Hepatocyte (in vitro differentiated cells): ENCODE data around the gene CD70. TPM values are rescaled to one million over a fixed set of nuclear protein-coding genes. Genes with fewer than 3 reads are reported as not detected.

Source experiments
- DNase-seq: peaks from one replicate; pipeline ENCODE4 v3.0.0-alpha.2; 2016; ENCODE audit warnings: low spot score
- H2AFZ ChIP-seq: fragments of 200-600 bp; sonication (generic); 2 replicates; pipeline ENCODE4 v1.6.0; 2016; ENCODE audit warnings: antibody characterized with exemption, mild to moderate bottlenecking
- H3K27ac ChIP-seq: fragments of 200-600 bp; sonication (generic); 2 replicates; pipeline ENCODE4 v1.5.1; 2016; ENCODE audit warnings: mild to moderate bottlenecking
- H3K27me3 ChIP-seq: fragments of 200-600 bp; sonication (generic); 2 replicates; pipeline ENCODE4 v1.6.1; 2016
- H3K36me3 ChIP-seq: fragments of 200-600 bp; sonication (generic); replicated peaks from 2 replicates; pipeline ENCODE4 v1.5.1; 2016; ENCODE audit warnings: low read depth; ENCODE audit not compliant: insufficient read depth
- H3K4me1 ChIP-seq: fragments of 200-600 bp; sonication (generic); 2 replicates; pipeline ENCODE4 v1.5.1; 2016; ENCODE audit warnings: mild to moderate bottlenecking, moderate library complexity; ENCODE audit not compliant: insufficient read depth
- H3K4me2 ChIP-seq: fragments of 200-600 bp; sonication (generic); 2 replicates; pipeline ENCODE4 v1.6.0; 2016
- H3K4me3 ChIP-seq: fragments of 200-600 bp; sonication (generic); 2 replicates; pipeline ENCODE4 v1.5.1; 2016; ENCODE audit warnings: mild to moderate bottlenecking
- H3K79me2 ChIP-seq: fragments of 200-600 bp; sonication (generic); 2 replicates; pipeline ENCODE4 v1.6.0; 2017; ENCODE audit warnings: mild to moderate bottlenecking
- H3K9me2 ChIP-seq: fragments of 200-600 bp; sonication (generic); replicated peaks from 2 replicates; pipeline ENCODE4 v1.6.0; 2017; ENCODE audit warnings: mild to moderate bottlenecking; ENCODE audit not compliant: insufficient read depth
- H3K9me3 ChIP-seq: fragments of 200-600 bp; sonication (generic); 2 replicates; pipeline ENCODE4 v1.5.1; 2016; ENCODE audit warnings: low read depth, mild to moderate bottlenecking
- H4K20me1 ChIP-seq: fragments of 200-600 bp; sonication (generic); 2 replicates; pipeline ENCODE4 v1.6.0; 2016; ENCODE audit warnings: mild to moderate bottlenecking; ENCODE audit not compliant: insufficient read depth, poor library complexity, severe bottlenecking
- EZH2 ChIP-seq: fragments of 200-600 bp; sonication (generic); IDR thresholded peaks from 2 replicates; pipeline ENCODE4 v1.6.1; 2016; ENCODE audit warnings: antibody characterized with exemption, mild to moderate bottlenecking, borderline replicate concordance
- EZH2phosphoT487 ChIP-seq: fragments of 200-600 bp; sonication (generic); IDR thresholded peaks from one replicate; pipeline ENCODE4 v1.6.1; 2018; ENCODE audit warnings: antibody characterized with exemption, mild to moderate bottlenecking, low read depth, moderate library complexity; ENCODE audit not compliant: unreplicated experiment, severe bottlenecking
- WGBS: methylation state at CpG from one replicate; pipeline ENCODE4 v1.1.6; 2016; ENCODE audit warnings: low lambda C conversion rate; ENCODE audit errors: missing lambda C conversion rate; 5-methylcytosine and 5-hydroxymethylcytosine counted together
- polyA plus RNA-seq: library from polyadenylated mRNA; unstranded; fragments of >200 nt; fragmentation: Nextera tagmentation; extraction: Ambion mirVana; gene quantifications from 2 replicates; pipeline ENCODE4 v1.2.1, GENCODE V29; 2016
- total RNA-seq: library from RNA; depleted of rRNA; stranded (reverse); fragments of >200 nt; gene quantifications from 2 replicates; pipeline ENCODE4 v1.2.3, GENCODE V29; 2014
- TF ChIP-seq, protein P1 (sequence below): fragments of 200-600 bp; sonication (generic); IDR thresholded peaks from 2 replicates; pipeline ENCODE4 v1.5.1; 2016; ENCODE audit warnings: antibody characterized with exemption, mild to moderate bottlenecking; ENCODE audit not compliant: poor library complexity

Gene CD70
- total and polyA plus RNA-seq, 2 experiments from 2014 or later, result not detected

DNA sequence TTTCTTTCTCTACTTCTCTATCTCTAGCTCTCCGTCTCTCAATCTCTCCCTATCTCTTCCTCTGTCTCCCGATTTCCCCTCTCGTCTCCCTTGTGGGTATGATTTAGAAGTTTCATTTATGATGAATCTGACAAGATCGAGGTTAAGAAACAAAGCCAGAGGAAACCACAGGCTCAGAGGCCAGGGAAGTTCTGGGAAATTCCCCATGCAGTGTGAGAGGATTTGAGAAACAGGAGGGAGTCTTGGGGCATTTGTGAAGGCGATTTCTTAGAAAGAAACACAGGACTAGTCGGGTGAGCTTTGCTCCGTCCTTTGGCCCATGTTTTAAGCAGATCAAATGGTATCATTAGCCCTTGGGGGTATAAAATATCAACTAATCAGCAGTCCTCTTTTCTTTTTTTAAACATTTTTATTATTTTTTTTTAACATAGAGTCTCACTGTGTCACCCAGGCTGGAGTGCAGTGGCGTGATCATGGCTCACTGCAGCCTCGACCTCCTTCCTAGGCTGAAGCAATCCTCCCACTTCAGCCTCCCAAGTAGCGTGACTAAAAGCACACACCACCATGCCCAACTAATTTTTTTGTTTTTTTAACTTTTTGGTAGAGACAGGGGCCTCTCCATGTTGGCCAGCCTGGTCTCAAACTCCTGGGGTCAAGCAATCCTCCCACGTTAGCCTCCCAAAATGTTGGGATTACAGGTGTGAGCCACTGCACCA lies 34.3 kb downstream of the CD70 start:
- no peak for DNase-seq
- H3K4me2 ChIP-seq, result no peak overlapping the region
- WGBS, result 82% methylated on average over 11 of the region's 11 CpGs

DNA sequence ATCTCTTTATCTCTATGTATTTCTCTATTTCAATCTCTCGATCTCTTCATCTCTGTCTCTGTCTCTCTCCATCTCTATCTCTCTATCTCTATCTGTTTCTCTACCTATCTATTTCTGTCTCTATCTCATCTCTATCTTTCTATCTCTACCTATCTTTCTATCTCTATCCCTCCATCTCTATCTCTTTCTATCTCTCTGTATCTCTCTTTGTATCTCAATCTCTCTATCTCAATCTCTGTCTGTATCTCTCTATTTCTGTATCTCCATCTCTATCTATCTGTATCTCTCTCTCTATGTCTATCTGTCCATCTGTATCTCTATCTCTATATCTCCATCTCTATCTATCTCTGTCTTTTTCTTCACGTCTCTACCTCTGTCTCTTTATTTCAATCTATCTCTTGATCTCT lies 34.9 kb downstream of the CD70 start:
- Histone ChIP-seq H3K9me3 (no peaks in the 10 kb centered on the region), H2AFZ (no peak overlapping the region), H3K4me2 (no peak overlapping the region), H3K27me3 (no peaks in the 10 kb centered on the region), H3K9me2 (no peaks in the 10 kb centered on the region), H4K20me1 (no peaks in the 10 kb centered on the region), H3K27ac (no peak overlapping the region), H3K79me2 (no peaks in the 10 kb centered on the region), H3K4me3 (no peak overlapping the region), H3K4me1 (no peaks in the 10 kb centered on the region), H3K36me3 (no peaks in the 10 kb centered on the region)
- WGBS, result 95% methylated on average over 2 of the region's 2 CpGs
- TF ChIP-seq, protein P1, sequence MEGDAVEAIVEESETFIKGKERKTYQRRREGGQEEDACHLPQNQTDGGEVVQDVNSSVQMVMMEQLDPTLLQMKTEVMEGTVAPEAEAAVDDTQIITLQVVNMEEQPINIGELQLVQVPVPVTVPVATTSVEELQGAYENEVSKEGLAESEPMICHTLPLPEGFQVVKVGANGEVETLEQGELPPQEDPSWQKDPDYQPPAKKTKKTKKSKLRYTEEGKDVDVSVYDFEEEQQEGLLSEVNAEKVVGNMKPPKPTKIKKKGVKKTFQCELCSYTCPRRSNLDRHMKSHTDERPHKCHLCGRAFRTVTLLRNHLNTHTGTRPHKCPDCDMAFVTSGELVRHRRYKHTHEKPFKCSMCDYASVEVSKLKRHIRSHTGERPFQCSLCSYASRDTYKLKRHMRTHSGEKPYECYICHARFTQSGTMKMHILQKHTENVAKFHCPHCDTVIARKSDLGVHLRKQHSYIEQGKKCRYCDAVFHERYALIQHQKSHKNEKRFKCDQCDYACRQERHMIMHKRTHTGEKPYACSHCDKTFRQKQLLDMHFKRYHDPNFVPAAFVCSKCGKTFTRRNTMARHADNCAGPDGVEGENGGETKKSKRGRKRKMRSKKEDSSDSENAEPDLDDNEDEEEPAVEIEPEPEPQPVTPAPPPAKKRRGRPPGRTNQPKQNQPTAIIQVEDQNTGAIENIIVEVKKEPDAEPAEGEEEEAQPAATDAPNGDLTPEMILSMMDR, result no peak
- TF ChIP-seq EZH2phosphoT487 (no peak), EZH2 (no peak)
- DNase-seq, result no peak

More for the DNA sequence above, 34.3 kb downstream of the CD70 start:
- Histone ChIP-seq H3K4me3 (no peak overlapping the region), H3K9me2 (no peaks in the 10 kb centered on the region), H3K79me2 (no peaks in the 10 kb centered on the region), H3K27ac (no peak overlapping the region), H2AFZ (no peak overlapping the region), H3K27me3 (no peaks in the 10 kb centered on the region), H4K20me1 (no peaks in the 10 kb centered on the region), H3K4me1 (no peaks in the 10 kb centered on the region), H3K36me3 (no peaks in the 10 kb centered on the region), H3K9me3 (no peaks in the 10 kb centered on the region)
- TF ChIP-seq EZH2phosphoT487 (no peak), EZH2 (no peak)
- TF ChIP-seq, protein P1, result no peak

DNA sequence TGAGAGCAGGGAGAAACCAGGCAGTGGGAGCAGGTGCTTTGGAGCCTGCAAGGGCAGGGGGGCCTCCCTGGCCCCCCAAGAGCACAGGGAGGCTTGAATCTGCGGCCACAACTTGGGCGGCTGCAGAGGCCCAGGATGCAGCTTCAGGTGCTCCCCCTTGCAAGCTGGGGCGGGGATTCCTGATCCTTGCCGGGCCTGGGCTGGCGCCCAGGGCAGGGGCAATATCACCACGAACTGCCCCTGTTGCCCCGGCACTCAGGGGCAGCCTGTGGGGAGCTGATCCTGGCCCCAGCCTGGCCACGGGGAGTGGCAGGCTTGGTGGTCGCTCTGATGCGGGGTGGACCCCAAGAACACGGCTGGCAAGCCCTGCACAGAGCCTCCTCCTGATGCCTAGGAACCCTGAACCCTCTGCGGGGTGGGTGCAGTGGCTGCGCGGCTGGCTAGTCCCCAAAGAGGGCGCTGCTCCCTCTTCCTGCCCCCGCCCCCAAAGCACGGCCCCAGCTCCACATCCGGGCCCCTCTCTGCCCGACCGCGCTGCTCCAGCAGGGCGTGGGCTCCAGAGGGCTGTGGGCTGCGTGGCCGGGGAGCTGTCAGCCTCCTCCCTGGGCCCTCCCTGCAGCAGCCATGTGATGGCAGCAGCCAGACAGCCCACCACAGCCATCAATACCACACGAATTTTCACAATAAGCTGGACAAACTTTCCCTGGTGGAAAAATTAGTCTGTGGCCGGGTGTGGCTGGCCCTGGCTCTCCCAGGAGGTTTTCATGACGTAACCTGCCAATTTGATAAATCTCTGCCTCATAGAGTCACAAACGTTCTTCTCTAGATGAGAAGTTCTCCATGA lies 39.1 kb downstream of the CD70 start:
- DNase-seq, result peak; percentile 56
- peak overlapping the region; percentile 40 for H2AFZ ChIP-seq

More for the DNA sequence above, 39.1 kb downstream of the CD70 start:
- no peaks in the 10 kb centered on the region for H3K9me2 ChIP-seq
- no peak overlapping the region for H3K27ac ChIP-seq
- TF ChIP-seq, protein P1, result no peak
- TF ChIP-seq EZH2phosphoT487 (no peak), EZH2 (no peak)
- peak overlapping the region; percentile 63 for H3K4me2 ChIP-seq
- no peak overlapping the region for H3K4me3 ChIP-seq
- no peaks in the 10 kb centered on the region for H3K4me1 ChIP-seq
- no peaks in the 10 kb centered on the region for H3K27me3 ChIP-seq
- no peaks in the 10 kb centered on the region for H4K20me1 ChIP-seq
- WGBS, result 37% methylated on average over 19 of the region's 28 CpGs
- H3K79me2 ChIP-seq, result no peaks in the 10 kb centered on the region
- no peaks in the 10 kb centered on the region for H3K36me3 ChIP-seq
- H3K9me3 ChIP-seq, result no peaks in the 10 kb centered on the region
